Ishikawa (cell line): Measurements from ENCODE around the gene OR4E1.

Experiments
- CEBPB ChIP-seq: IDR thresholded peaks from 2 replicates; pipeline ENCODE4 v1.6.1; 2012
- CREB1 ChIP-seq: IDR thresholded peaks from 2 replicates; pipeline ENCODE4 v1.6.1; 2012; ENCODE audit warnings: low read depth
- EGR1 ChIP-seq: IDR thresholded peaks from 2 replicates; pipeline ENCODE4 v1.6.1; 2012
- EP300 ChIP-seq: IDR thresholded peaks from 2 replicates; pipeline ENCODE4 v1.6.1; 2012; ENCODE audit warnings: borderline replicate concordance
- FOXM1 ChIP-seq: IDR thresholded peaks from 2 replicates; pipeline ENCODE4 v1.6.1; 2012; ENCODE audit warnings: low read depth, borderline replicate concordance
- MAX ChIP-seq: IDR thresholded peaks from 2 replicates; pipeline ENCODE4 v1.6.1; 2012
- NFIC ChIP-seq: IDR thresholded peaks from 2 replicates; pipeline ENCODE4 v1.6.1; 2012
- RAD21 ChIP-seq: IDR thresholded peaks from 2 replicates; pipeline ENCODE4 v1.6.1; 2012; ENCODE audit warnings: low read depth
- REST ChIP-seq: IDR thresholded peaks from 2 replicates; pipeline ENCODE4 v1.6.1; 2012; ENCODE audit warnings: low read depth, mild to moderate bottlenecking
- TAF1 ChIP-seq: IDR thresholded peaks from 2 replicates; pipeline ENCODE4 v1.6.1; 2012; ENCODE audit warnings: low read depth, mild to moderate bottlenecking
- TCF12 ChIP-seq: IDR thresholded peaks from 2 replicates; pipeline ENCODE4 v1.6.1; 2012; ENCODE audit warnings: low read depth
- TEAD4 ChIP-seq: IDR thresholded peaks from 2 replicates; pipeline ENCODE4 v1.6.1; 2012
- USF1 ChIP-seq: IDR thresholded peaks from 2 replicates; pipeline ENCODE4 v1.6.1; 2012
- YY1 ChIP-seq: IDR thresholded peaks from 2 replicates; pipeline ENCODE4 v1.6.1; 2012; ENCODE audit warnings: low read depth
- ZBTB7A ChIP-seq: IDR thresholded peaks from 2 replicates; pipeline ENCODE4 v1.6.1; 2012; ENCODE audit warnings: low read depth

The OR4E1 gene

GRCh38 chr14:21673718-21674117 lies at the start of gene OR4E1:
TSS of gene OR4E1 (minus strand) at chr14:21673818. CDS start at chr14:21670935, 2,883 bp downstream.
- TF ChIP-seq EP300, result no peak
- no peak for TF ChIP-seq YY1
- TF ChIP-seq TCF12, result no peak
- no peak for TF ChIP-seq TAF1
- TF ChIP-seq EGR1, result no peak

- TF ChIP-seq CEBPB (no peak), FOXM1 (no peak), NFIC (no peak)
These were observed 47.9 kb upstream of the OR4E1 start for GRCh38 chr14:21721504-21721903.

GRCh38 chr14:21719841-21720240 lies 46.2 kb upstream of the OR4E1 start:
- TF ChIP-seq NFIC (no peak), REST (no peak), MAX (no peak), ZBTB7A (no peak), EGR1 (no peak), FOXM1 (no peak), CREB1 (no peak), CEBPB (no peak), YY1 (no peak), EP300 (no peak), TEAD4 (no peak), RAD21 (no peak), TCF12 (no peak), USF1 (no peak)

GRCh38 chr14:21714318-21714929 lies 40.8 kb upstream of the OR4E1 start:
- TF ChIP-seq CEBPB (no peak), NFIC (no peak), CREB1 (no peak), EP300 (no peak), TEAD4 (no peak), MAX (no peak), TAF1 (no peak), REST (no peak), RAD21 (no peak), FOXM1 (no peak), EGR1 (no peak)

GRCh38 chr14:21712036-21712435 lies 38.4 kb upstream of the OR4E1 start:
- TF ChIP-seq ZBTB7A (no peak), EGR1 (no peak), USF1 (no peak), TEAD4 (no peak), CREB1 (no peak), FOXM1 (no peak), RAD21 (no peak), EP300 (no peak), CEBPB (no peak), TCF12 (no peak), MAX (no peak)

- TF ChIP-seq RAD21 (peak; percentile 9; the same call in 1 of the 2 replicates), TCF12 (no peak)
These were observed 37.8 kb upstream of the OR4E1 start for GRCh38 chr14:21711360-21711961.
